GM19043 (cell line): ENCODE results near the gene EZH2.

Experiments used
- ATAC-seq: cut with Tn5 transposase; IDR thresholded peaks from one replicate; pipeline ENCODE4 v1.9.1; 2021; ENCODE audit warnings: low read depth; ENCODE audit not compliant: unreplicated experiment

The EZH2 gene

DNA sequence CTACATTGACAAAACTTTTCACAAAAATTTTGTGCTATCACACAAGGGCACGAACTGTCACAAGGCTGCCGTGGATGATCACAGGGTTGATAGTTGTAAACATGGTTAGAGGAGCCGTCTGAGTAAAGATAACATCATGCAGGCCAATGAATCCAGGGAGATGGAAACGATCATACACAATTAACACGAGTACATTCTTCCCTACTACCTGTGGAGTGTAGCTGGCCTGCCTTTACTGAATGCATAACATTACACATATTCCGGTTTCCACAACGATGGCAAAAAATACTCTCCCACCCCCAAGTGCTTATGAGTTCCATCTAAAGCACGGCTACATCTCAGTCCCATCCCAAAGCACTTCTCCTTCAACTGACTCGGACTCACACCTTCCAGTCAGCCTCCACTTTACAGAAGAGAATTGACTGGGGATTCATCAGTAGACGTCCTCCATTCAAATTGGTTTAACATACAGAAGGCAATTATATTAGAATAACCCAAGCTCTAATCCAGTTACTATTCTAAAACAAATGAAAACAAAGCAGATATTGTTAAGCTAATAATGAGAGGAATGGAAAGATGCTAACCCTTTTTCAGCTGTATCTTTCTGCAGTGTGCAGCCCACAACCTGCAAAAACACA lies 69.0 kb downstream of the EZH2 start:
- no peak for ATAC-seq

DNA sequence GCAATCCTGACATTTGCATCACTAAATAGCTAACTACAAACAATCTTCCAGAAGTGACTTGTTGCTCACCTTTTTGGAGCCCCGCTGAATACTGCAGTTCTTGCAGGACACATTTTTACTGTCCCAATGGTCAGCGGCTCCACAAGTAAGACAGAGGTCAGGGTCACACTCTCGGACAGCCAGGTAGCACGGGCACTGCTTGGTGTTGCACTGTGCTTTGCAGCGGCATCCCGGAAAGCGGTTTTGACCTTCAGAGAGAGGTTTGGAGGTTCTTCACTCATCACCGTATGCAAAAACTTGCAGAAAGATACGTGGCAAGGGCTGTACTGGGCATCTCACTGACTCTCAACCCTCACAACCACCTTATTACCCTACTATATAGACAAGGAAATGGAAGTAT lies 70.2 kb downstream of the EZH2 start:
- no peak for ATAC-seq

GRCh38 chr7:148811892-148812291 lies 72.2 kb downstream of the EZH2 start:
- ATAC-seq: no peak

DNA sequence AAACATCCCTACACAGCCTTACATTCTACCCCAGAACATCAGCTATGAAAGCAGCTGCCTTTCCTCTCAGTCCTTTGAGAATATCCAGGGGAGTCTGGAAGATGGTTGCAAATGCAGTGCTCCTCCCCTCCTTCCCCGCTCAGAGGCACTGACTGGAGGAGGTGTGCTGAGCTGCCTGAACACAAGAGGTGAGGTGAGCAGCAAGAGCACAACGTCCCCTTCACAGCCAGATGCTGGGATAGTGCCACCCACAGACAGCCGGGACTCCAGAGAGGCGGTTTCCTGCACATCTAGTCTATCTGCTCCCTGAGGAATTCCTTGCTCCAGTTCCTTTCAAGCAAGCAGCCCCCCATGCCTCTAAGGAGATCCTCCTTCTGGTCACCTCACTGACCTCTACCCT lies 74.2 kb downstream of the EZH2 start:
- ATAC-seq: no peak

DNA sequence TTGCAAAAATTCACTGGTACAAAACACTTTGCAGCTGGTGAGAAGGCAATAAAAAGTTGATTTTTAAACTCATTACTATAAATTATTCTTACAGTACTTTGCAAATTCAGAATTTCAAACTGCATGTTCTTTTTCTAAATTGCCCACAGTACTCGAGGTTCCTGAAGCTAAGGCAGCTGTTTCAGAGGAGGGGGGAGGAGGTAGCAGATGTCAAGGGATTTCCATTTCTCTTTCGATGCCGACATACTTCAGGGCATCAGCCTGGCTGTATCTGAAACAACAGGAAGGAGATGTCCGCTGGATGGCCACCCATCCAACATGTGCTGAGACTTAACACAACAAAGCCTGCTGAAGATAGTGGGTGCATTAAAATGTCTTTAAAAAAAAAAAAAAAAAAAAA lies 76.7 kb downstream of the EZH2 start:
- no peak for ATAC-seq

DNA sequence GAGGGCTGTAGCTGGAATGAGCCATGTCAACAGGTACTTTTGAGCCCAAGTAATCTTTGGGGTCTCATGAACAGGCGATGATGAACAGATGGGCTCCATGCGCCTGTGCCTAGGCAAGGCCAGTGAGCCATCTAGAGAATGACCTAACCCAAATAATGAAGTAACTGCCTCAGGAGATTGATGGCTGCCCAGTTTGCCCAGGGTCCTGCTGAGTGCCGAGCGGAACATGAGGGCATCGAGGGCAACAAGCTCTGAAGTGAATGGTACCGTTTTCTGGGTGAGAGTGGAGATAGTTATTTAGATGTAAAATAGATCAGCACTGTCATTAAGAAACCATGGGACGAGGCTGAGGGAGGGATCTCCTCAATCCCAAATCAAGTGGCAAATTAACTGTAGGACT lies 77.9 kb downstream of the EZH2 start:
- ATAC-seq: no peak

DNA sequence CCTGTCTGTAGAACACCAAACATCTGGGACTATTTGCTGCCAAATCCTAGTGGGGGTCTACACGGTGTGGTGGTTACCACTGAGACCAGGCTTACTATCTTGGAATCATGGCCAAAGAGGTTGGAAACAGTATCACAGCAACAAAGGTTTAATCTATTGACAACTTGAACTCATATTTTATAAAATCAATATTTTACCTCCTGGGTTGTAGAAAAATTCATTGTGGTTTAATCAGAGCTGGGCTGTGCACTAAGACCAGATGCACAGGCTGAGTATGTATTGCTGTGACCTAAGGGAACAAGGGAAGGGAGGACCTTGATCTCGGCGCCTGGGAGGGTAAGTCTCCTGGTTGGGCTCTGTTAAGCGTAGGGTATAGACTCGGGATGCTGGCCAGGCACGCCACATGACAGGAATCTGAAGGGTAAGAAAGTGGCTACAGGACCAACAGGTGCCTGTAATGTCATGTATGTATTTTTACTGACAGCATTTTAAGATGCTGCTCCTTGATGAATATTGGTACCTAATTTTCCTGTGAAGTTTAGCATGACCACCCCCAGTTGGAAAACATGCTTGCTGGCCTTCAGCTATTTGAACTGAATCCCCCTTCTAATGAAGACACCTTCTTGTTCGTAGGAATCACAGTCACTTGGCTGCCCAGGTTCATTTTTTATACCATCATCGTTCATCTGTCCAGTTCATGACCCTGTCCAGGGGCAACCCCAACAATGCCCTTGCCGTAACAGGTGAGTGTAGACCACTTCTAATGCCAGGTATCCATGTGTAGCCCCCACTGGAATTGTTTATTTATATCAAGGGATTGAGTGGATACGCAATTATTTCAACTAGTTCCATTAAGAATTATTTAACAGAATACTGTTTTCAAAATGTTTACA lies 79.5 kb downstream of the EZH2 start:
- no peak for ATAC-seq

DNA sequence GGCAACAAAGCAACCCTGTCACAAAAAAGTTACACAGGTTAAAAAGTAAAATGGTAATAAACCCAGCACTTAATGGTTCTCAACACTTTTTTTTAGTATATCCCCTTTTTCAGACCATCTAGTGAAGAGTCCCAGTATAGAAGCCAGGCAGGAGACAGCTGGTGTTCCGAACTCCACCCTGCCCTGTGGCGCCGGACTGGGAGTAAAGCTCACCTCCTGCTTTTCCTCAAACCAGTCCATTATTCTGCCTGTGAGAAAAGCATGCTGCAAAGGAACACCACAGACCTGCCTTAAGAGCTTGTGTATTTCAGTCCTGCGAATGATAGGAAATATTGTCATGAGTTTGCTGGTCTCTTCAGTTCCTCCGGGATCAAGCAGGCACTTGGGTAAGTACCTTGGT lies 81.0 kb downstream of the EZH2 start:
- no peak for ATAC-seq

DNA sequence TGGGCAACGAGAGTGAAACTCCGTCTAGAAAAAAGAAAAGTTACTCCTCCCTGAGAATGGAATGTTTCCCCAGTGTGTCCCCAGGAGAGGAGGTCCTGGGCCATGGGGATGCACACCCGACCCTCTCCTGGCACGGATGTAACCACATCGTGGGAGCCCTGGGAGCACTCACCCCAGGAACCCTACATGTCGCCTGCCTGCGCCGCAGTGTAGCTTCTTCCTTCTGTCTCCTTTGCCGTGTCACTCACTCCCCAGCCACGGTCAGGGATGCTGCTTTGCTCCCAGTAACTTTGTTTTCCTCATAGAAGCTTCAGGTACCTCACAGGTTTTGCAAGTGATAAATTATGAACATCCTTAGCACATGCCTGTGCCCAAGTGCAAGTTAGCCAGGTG lies 82.0 kb downstream of the EZH2 start:
- no peak for ATAC-seq

- ATAC-seq: no peak
Measured at GRCh38 chr7:148800677-148801076, 83.4 kb downstream of the EZH2 start.

GRCh38 chr7:148799893-148800555 lies 84.1 kb downstream of the EZH2 start:
- no peak for ATAC-seq

DNA sequence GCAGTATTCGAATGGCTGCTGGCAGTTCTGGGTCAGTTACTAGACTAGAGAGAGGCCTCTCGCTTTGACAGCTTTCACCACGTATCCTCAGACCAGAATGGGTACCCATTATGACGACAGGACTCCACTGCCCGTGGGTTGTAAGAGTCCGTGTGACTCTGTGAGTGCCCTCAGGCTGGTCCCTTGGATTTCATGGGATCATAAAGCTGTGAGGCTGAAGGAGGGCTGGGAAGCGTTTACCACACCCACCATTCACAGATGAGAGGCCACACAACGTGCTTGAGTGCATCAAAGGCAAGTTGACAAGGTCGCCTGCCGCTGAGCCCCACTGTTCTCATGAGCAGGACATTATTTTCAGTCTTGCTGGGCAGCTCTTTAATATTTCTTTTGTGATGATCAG lies 87.2 kb downstream of the EZH2 start:
- ATAC-seq: no peak

DNA sequence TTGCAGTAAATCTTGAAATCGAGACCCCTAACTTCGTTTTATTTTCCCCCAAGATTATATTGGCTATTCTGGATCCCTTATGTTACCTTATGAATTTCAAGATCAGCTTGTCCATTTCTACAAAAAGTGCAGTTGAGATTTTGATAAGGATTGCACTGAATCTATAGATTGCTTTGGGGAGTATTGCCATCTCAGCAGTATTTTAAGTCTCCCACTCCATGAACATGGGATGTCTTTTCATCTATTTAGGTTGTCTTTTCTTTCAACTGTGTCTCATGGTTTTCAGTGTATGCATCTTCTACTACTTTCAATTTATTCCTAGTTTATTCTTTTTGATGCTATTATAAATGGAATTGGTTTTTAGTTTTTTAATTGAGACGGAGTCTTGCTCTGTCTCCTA lies 89.6 kb downstream of the EZH2 start:
- ATAC-seq: no peak

DNA sequence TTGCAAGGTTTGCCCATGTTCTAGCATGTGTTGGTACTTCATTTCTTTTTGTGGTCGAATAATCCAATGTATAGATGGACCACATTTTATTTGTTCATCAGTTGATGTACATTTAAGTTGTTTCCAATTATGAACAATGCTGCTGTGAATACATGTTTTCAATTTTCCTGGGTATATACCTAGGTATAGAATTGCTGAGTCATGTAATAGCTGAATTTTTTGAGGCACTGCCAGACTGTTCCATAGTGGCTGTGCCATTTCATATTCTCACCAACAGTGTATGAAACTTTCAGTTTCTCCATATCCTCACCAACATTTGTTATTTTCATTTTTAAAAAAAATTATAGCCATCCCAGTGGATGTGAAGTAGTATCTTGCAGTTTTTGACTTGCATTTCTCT lies 90.5 kb downstream of the EZH2 start:
- ATAC-seq: no peak

GRCh38 chr7:148791546-148791945 lies 92.5 kb downstream of the EZH2 start:
- no peak for ATAC-seq

GRCh38 chr7:148790850-148791249 lies 93.2 kb downstream of the EZH2 start:
- ATAC-seq: no peak

- no peak for ATAC-seq
Measured at GRCh38 chr7:148790131-148790726, 93.9 kb downstream of the EZH2 start.

DNA sequence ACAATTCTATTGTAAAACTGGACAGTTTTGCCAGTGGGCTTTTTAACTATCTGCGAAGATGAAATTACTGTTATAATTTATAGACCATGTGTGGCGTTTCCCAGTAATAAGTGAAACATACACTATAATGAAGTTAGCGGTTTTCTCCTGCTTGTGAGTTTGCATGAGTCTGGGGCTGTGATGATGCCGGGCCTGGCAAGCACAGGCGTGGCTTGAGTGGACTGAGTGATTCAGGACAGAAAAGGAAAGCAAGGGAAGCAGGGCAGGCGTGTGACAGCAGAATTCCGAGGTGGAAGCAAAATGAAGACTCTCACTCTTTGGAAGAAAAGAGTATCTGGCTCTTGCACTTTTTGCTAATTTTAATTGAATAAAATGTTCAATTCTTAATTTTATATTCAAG lies 94.9 kb downstream of the EZH2 start:
- no peak for ATAC-seq

DNA sequence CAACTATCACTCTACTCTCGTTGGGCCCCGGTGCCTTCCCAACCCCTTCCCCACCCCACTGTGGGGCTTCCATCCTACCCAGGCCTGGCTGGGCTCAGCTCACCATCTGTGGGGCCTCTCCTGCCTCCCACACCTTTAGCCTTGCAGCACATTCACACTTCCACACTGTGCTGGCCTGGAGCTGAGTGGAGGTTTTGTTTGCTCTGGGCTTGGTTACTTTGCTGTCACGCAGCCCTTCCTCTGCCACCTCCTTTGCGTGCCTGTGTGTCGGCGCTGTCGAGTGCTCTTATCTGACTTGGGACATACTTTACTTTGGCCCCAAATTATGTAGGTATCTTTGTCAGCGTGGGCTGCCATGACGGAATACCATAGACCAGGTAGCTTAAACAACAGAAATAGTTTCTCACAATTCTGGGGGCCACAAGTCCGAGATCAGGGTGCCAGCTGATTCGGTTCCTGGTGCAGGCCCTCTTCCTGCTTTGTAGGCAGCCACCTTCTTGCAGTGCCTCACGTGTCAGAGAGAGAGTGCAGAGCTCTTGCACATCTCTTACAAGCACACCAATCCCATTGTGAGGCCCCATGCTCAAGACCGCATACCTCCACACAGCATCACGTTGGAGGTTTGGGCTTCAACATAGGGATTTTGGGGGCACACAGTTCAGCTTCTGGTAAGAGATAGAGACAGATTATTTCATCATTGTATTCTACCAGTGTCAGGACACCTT lies 96.4 kb downstream of the EZH2 start:
- no peak for ATAC-seq

- ATAC-seq: no peak
Measured at GRCh38 chr7:148783801-148784527, 100.1 kb downstream of the EZH2 start.
